Right atrium auricular region (tissue), 2 donors: ENCODE measurements around the gene RASAL2. TPM values are rescaled to one million over a fixed set of nuclear protein-coding genes. Genes with fewer than 3 reads are reported as not detected.

ENCODE experiments used
- DNase-seq: peaks from one replicate; pipeline ENCODE4 v3.0.0-alpha.2; 2019; ENCODE audit warnings: low spot score
- H3K27ac ChIP-seq, 2 donors: fragments of 200-600 bp; sonication (generic); 1 replicate in 1 of 2; 2 replicates in 1 of 2; pipeline ENCODE4 v1.5.1; 2016 to 2019
- H3K27me3 ChIP-seq, 2 donors: fragments of 200-600 bp; sonication (generic); one replicate each; pipeline versions ENCODE4 v1.5.1 to v1.6.0; 2017 to 2019
- H3K36me3 ChIP-seq: fragments of 200-600 bp; sonication (generic); one replicate; pipeline ENCODE4 v1.5.1; 2016
- H3K4me1 ChIP-seq, 2 donors: fragments of 200-600 bp; sonication (generic); one replicate each; pipeline versions ENCODE4 v1.5.1 to v1.6.0; 2017 to 2019
- H3K4me3 ChIP-seq, 2 donors: fragments of 200-600 bp; sonication (generic); 1 replicate in 1 of 2; 2 replicates in 1 of 2; pipeline ENCODE4 v1.5.1; 2017 to 2019; ENCODE audit warnings: mild to moderate bottlenecking in 1 of 2, moderate library complexity in 1 of 2
- H3K9me3 ChIP-seq, 2 donors: fragments of 200-600 bp; sonication (generic); one replicate each; pipeline ENCODE4 v1.5.1; 2019
- CTCF ChIP-seq, 2 donors: fragments of 200-600 bp; sonication (generic); IDR thresholded peaks; one replicate each; pipeline ENCODE4 v1.5.1; 2019; ENCODE audit warnings: antibody characterized with exemption in 2 of 2
- total RNA-seq, 2 donors: library from RNA; depleted of rRNA; stranded (reverse); fragments of >200 nt; gene quantifications; one replicate each; pipeline ENCODE4 v1.1.0, GENCODE V29; 2016

The RASAL2 gene
- total RNA-seq, 2 donors from 2014 or later: 34.1 to 44.7 TPM

GRCh38 chr1:178050084-178050483, 43.8 kb upstream of the RASAL2 start:
- Histone ChIP-seq H3K4me3 (no peak overlapping the region), H3K36me3 (no peaks in the 10 kb centered on the region), H3K27me3 (no peaks in the 10 kb centered on the region), H3K4me1 (peaks cover 0 to 31% of the 10 kb centered on the region in 2 donors), H3K9me3 (no peaks in the 10 kb centered on the region), H3K27ac (no peak overlapping the region)
- DNase-seq: no peak
- TF ChIP-seq CTCF (IDR thresholded peaks at IDR 0.05): no peak

GRCh38 chr1:178051071-178051470, 42.8 kb upstream of the RASAL2 start:
- H3K27me3 ChIP-seq: no peaks in the 10 kb centered on the region
- H3K27ac ChIP-seq: no peak overlapping the region
- H3K4me1 ChIP-seq: peaks cover 0 to 41% of the 10 kb centered on the region in 2 donors
- no peaks in the 10 kb centered on the region for H3K36me3 ChIP-seq
- no peak for DNase-seq
- no peak overlapping the region for H3K4me3 ChIP-seq
- no peak for TF ChIP-seq CTCF (IDR thresholded peaks at IDR 0.05)
- H3K9me3 ChIP-seq: no peaks in the 10 kb centered on the region

- H3K27me3 ChIP-seq: no peaks in the 10 kb centered on the region
- peak overlapping the region; percentile 23 to 33 for H3K27ac ChIP-seq
- H3K36me3 ChIP-seq: no peaks in the 10 kb centered on the region
- peaks cover 0 to 48% of the 10 kb centered on the region in 2 donors for H3K4me1 ChIP-seq
- TF ChIP-seq CTCF (IDR thresholded peaks at IDR 0.05): no peak
- DNase-seq: no peak
- no peaks in the 10 kb centered on the region for H3K9me3 ChIP-seq
- H3K4me3 ChIP-seq: no peak overlapping the region
These were observed 41.0 kb upstream of the RASAL2 start for GRCh38 chr1:178052650-178053461.

GRCh38 chr1:178055093-178055492, 38.8 kb upstream of the RASAL2 start:
- peak; percentile 19 to 59 for TF ChIP-seq CTCF (IDR thresholded peaks at IDR 0.05)
- no peak overlapping the region for H3K4me3 ChIP-seq
- H3K36me3 ChIP-seq: no peaks in the 10 kb centered on the region
- peak overlapping the region in 1 of 2 donors; percentile 14 for H3K27ac ChIP-seq
- DNase-seq: no peak
- no peaks in the 10 kb centered on the region for H3K27me3 ChIP-seq
- no peaks in the 10 kb centered on the region for H3K9me3 ChIP-seq
- H3K4me1 ChIP-seq: peaks cover 0 to 70% of the 10 kb centered on the region in 2 donors

- Histone ChIP-seq H3K27ac (peak overlapping the region; percentile 83 to 86), H3K36me3 (no peaks in the 10 kb centered on the region), H3K4me1 (peaks cover 0 to 77% of the 10 kb centered on the region in 2 donors), H3K4me3 (no peak overlapping the region), H3K9me3 (no peaks in the 10 kb centered on the region), H3K27me3 (no peaks in the 10 kb centered on the region)
- no peak for DNase-seq
- TF ChIP-seq CTCF (IDR thresholded peaks at IDR 0.05): peak in 1 of 2 donors; percentile 52
These were observed 38.0 kb upstream of the RASAL2 start for GRCh38 chr1:178055779-178056471.
